Measurements from ENCODE around the gene ERICH4. TPM values are rescaled to one million over a fixed set of nuclear protein-coding genes. Genes with fewer than 3 reads are reported as not detected.
"Not testable (repeated sequence)": the region's sequence is repeated elsewhere in the genome, so short reads cannot be mapped to it uniquely, and the experiment has no call there.

The ERICH4 gene
- total and polyA plus RNA-seq, 7 experiments from 2014 or later: not detected

DNA sequence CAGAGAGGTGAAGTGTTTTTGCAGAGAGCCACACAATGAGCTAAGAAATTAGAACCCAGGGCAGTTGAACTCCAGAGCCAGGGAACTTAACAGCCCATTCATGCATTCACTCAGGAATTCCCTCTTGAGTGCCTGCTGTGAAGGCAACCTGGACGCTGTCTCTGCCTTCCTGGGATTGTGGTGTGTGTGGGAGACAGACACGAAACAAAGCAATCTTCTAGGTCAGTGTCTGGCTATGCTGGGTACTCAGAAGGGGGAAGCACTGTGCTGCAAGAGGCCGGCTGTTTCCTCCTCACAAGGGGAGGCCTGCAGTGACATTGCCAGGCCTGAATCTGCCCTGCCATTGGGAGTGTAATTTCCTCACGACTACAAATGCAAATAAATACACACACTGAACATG lies 35.7 kb upstream of the ERICH4 start:
- no peak for ATAC-seq
- Histone ChIP-seq H3K9me3 (ENCODE audit: control insufficient read depth in 2 of 3, low read length in 3 of 3) (no peaks in the 10 kb centered on the region), H3K27ac (ENCODE audit: low read depth, low read length) (no peak overlapping the region), H3K27me3 (ENCODE audit: control insufficient read depth in 2 of 2, insufficient read depth in 2 of 2, low read length in 2 of 2) (no peaks in the 10 kb centered on the region), H3K4me1 (ENCODE audit: control insufficient read depth in 2 of 2, insufficient read depth in 2 of 2, low read length in 2 of 2) (peaks cover 0 to 4% of the 10 kb centered on the region in 2 donors), H3K36me3 (ENCODE audit: control insufficient read depth in 2 of 3, insufficient read depth in 3 of 3, low read length in 3 of 3) (peaks cover 0 to 30% (median 0%) of the 10 kb centered on the region in 3 experiments), H3K4me3 (ENCODE audit: low read length) (no peak overlapping the region)
- Mint-ChIP-seq H3K27me3 (no peaks in the 10 kb centered on the region), H3K27ac (peak overlapping the region in 4 of 9 donors; percentile 12 to 41 (median 24)), H3K9me3 (no peaks in the 10 kb centered on the region), H3K4me3 (no peak overlapping the region), H3K36me3 (peaks cover 0 to 7% (median 3%) of the 10 kb centered on the region in 5 donors), H3K4me1 (peaks cover 4 to 33% (median 22%) of the 10 kb centered on the region in 7 donors)
- POLR2A ChIA-PET: interaction anchor here (0.6 to 0.8 kb wide), 2 partner anchors 28 to 220 kb away, joined by 3 to 4 read pairs; partner anchors contain the start of gene CEACAM4
- intact Hi-C loops (cut with micrococcal nuclease): no loop called here
- CTCF ChIA-PET: interaction anchor here (1.0 kb wide), 1 partner anchor 18 kb away, joined by 3 read pairs; no protein-coding TSS in a partner anchor
- no peak for DNase-seq

DNA sequence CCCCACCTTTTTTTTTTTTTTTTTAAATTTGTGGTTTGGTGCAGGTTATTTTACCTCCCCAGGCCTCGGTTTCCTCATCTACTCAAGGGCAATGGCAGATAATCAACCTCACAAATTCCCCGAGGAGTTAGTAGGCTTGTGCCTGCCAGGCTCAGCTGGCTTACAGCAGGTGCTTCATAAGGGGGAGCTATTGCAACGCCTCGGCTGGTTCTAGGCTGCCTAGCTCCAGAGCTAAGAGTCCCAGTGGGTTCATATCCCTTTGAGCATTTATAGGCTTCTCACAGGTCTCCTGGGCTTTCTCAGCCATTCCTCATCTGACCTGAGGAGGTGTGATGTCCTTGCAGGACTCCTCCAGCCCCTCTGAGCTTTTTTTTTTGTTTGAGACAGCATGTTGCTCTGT lies 34.7 kb upstream of the ERICH4 start:
- no peak for ATAC-seq
- intact Hi-C loops (cut with micrococcal nuclease): no loop called here
- peaks cover 0 to 4% of the 10 kb centered on the region in 2 donors for H3K4me1 ChIP-seq (ENCODE audit: control insufficient read depth in 2 of 2, insufficient read depth in 2 of 2, low read length in 2 of 2)
- DNase-seq: no peak
- peaks cover 0 to 31% (median 0%) of the 10 kb centered on the region in 3 experiments for H3K36me3 ChIP-seq (ENCODE audit: control insufficient read depth in 2 of 3, insufficient read depth in 3 of 3, low read length in 3 of 3)
- POLR2A ChIA-PET: interaction anchor here (1.8 kb wide), 1 partner anchor 32 kb away, joined by 4 read pairs; no protein-coding TSS in a partner anchor
- no peak overlapping the region for H3K27ac Mint-ChIP-seq
- no peak overlapping the region for H3K4me3 ChIP-seq (ENCODE audit: low read length)
- no peak overlapping the region for H3K4me3 Mint-ChIP-seq
- peaks cover 4 to 28% (median 19%) of the 10 kb centered on the region in 7 donors for H3K4me1 Mint-ChIP-seq
- H3K9me3 ChIP-seq (ENCODE audit: control insufficient read depth in 2 of 3, low read length in 3 of 3): no peaks in the 10 kb centered on the region
- H3K27me3 ChIP-seq (ENCODE audit: control insufficient read depth in 2 of 2, insufficient read depth in 2 of 2, low read length in 2 of 2): no peaks in the 10 kb centered on the region
- H3K27me3 Mint-ChIP-seq: no peaks in the 10 kb centered on the region
- H3K36me3 Mint-ChIP-seq: peaks cover 0 to 7% (median 3%) of the 10 kb centered on the region in 5 donors
- CTCF ChIA-PET: interaction anchor here (0.6 to 1.0 kb wide), 2 partner anchors 17 to 30 kb away, joined by 3 to 4 read pairs; no protein-coding TSS in a partner anchor
- no peaks in the 10 kb centered on the region for H3K9me3 Mint-ChIP-seq
- no peak overlapping the region for H3K27ac ChIP-seq (ENCODE audit: low read depth, low read length)

DNA sequence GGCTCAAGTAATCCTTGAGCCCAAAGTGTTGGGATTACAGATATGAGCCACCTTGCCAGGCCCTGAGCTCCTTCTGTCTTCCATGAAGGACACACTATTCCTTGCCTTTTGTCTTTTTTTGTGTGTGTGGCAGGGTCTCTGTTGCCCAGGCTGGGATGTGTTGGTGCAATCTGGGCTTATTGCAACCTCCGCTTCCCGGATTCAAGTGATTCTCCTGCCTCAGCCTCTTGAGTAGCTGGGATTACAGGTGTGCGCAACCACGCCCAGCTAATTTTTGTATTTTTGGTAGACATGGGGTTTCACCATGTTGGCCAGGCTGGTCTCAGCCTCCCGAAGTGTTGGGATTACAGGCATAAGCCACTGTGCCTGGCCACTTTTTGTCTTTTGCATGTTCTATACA lies 34.1 kb upstream of the ERICH4 start:
- DNase-seq; H3K4me3 Mint-ChIP-seq; H3K27me3 ChIP-seq (ENCODE audit: control insufficient read depth in 2 of 2, insufficient read depth in 2 of 2, low read length in 2 of 2); H3K4me3 ChIP-seq (ENCODE audit: low read length); H3K9me3 ChIP-seq (ENCODE audit: control insufficient read depth in 2 of 3, low read length in 3 of 3); H3K4me1 ChIP-seq (ENCODE audit: control insufficient read depth in 2 of 2, insufficient read depth in 2 of 2, low read length in 2 of 2); intact Hi-C loops (cut with micrococcal nuclease); H3K9me3 Mint-ChIP-seq; H3K27me3 Mint-ChIP-seq; H3K27ac ChIP-seq (ENCODE audit: low read depth, low read length); CTCF ChIA-PET; H3K36me3 Mint-ChIP-seq; ATAC-seq: not testable (repeated sequence)
- peaks cover 0 to 33% (median 0%) of the 10 kb centered on the region in 3 experiments for H3K36me3 ChIP-seq (ENCODE audit: control insufficient read depth in 2 of 3, insufficient read depth in 3 of 3, low read length in 3 of 3)
- peaks cover 0 to 29% (median 16%) of the 10 kb centered on the region in 7 donors for H3K4me1 Mint-ChIP-seq
- POLR2A ChIA-PET: interaction anchor here (1.8 kb wide), 1 partner anchor 31 kb away, joined by 4 read pairs; no protein-coding TSS in a partner anchor
- peak overlapping the region in 1 of 9 donors; percentile 43 for H3K27ac Mint-ChIP-seq

DNA sequence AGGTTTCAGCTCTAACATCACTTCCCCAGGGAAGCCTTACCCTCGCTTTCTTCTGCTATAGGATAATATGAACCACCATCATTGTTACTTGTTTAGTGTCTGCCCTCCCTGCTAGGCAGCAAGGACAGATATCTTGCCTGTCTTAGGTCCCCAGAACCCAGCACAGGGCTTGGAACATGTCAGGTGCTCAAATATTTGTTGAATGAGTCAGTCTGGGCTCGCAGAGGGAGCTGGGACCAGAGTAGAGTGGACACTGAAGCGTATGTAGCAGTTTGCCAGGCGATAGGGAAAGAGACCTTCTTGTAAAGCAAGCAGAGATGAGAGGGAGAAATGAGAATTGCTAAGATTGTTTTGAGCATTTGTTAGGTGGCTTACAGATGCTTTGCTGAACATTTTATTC lies 33.7 kb upstream of the ERICH4 start:
- H3K4me1 ChIP-seq (ENCODE audit: control insufficient read depth in 2 of 2, insufficient read depth in 2 of 2, low read length in 2 of 2): peaks cover 0 to 4% of the 10 kb centered on the region in 2 donors
- no peak overlapping the region for H3K4me3 ChIP-seq (ENCODE audit: low read length)
- H3K9me3 Mint-ChIP-seq: no peaks in the 10 kb centered on the region
- H3K27me3 ChIP-seq (ENCODE audit: control insufficient read depth in 2 of 2, insufficient read depth in 2 of 2, low read length in 2 of 2): no peaks in the 10 kb centered on the region
- POLR2A ChIA-PET: interaction anchor here (1.8 kb wide), 1 partner anchor 31 kb away, joined by 4 read pairs; no protein-coding TSS in a partner anchor
- intact Hi-C loops (cut with micrococcal nuclease): no loop called here
- no peaks in the 10 kb centered on the region for H3K27me3 Mint-ChIP-seq
- H3K4me1 Mint-ChIP-seq: peaks cover 0 to 29% (median 16%) of the 10 kb centered on the region in 7 donors
- no peak overlapping the region for H3K27ac ChIP-seq (ENCODE audit: low read depth, low read length)
- H3K9me3 ChIP-seq (ENCODE audit: control insufficient read depth in 2 of 3, low read length in 3 of 3): no peaks in the 10 kb centered on the region
- no peak for DNase-seq
- peaks cover 0 to 38% (median 0%) of the 10 kb centered on the region in 3 experiments for H3K36me3 ChIP-seq (ENCODE audit: control insufficient read depth in 2 of 3, insufficient read depth in 3 of 3, low read length in 3 of 3)
- CTCF ChIA-PET: no interaction called here
- ATAC-seq: peak; percentile 65
- H3K36me3 Mint-ChIP-seq: peaks cover 4 to 14% (median 7%) of the 10 kb centered on the region in 5 donors
- no peak overlapping the region for H3K4me3 Mint-ChIP-seq
- peak overlapping the region in 3 of 9 donors; percentile 43 to 77 (median 45) for H3K27ac Mint-ChIP-seq

DNA sequence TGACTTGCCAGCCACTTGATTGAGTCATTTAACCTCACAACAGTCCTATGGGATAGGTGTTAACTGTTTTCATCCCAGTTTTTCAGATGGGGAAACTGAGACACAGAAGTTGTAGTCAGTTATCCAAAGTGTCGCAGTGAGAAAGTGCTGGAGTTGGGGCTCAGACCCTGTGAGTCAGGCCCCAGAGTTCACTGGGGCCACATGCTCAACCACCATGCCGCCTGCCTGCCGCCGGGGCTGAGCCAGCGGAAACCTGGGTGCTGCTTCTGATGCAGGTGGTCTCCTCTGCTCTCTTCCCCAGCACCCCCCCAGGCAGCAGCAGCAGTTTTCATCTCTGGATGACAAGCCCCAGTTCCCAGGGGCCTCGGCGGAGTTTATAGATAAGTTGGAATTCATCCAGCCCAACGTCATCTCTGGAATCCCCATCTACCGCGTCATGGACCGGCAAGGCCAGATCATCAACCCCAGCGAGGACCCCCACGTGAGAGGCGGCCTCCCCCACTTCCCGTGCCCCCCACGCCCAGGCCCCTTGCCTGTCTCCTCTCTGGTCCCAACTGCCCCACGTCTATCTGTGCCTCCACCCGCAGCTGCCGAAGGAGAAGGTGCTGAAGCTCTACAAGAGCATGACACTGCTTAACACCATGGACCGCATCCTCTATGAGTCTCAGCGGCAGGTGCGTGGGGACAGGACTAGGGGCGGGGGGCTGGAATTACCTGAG lies 32.5 kb upstream of the ERICH4 start:
- no peak for DNase-seq
- ChIA-PET CTCF (interaction anchor here (0.8 kb wide), 1 partner anchor 1000 kb away, joined by 3 read pairs; no protein-coding TSS in a partner anchor), POLR2A (no interaction called here)
- peaks cover 0 to 50% (median 0%) of the 10 kb centered on the region in 3 experiments for H3K36me3 ChIP-seq (ENCODE audit: control insufficient read depth in 2 of 3, insufficient read depth in 3 of 3, low read length in 3 of 3)
- H3K4me3 ChIP-seq (ENCODE audit: low read length): no peak overlapping the region
- Mint-ChIP-seq H3K27me3 (no peaks in the 10 kb centered on the region), H3K9me3 (no peaks in the 10 kb centered on the region), H3K27ac (peak overlapping the region in 1 of 9 donors; percentile 47), H3K4me1 (peaks cover 0 to 31% (median 16%) of the 10 kb centered on the region in 7 donors), H3K4me3 (no peak overlapping the region), H3K36me3 (peaks cover 6 to 18% (median 8%) of the 10 kb centered on the region in 5 donors)
- no peaks in the 10 kb centered on the region for H3K27me3 ChIP-seq (ENCODE audit: control insufficient read depth in 2 of 2, insufficient read depth in 2 of 2, low read length in 2 of 2)
- peaks cover 0 to 4% of the 10 kb centered on the region in 2 donors for H3K4me1 ChIP-seq (ENCODE audit: control insufficient read depth in 2 of 2, insufficient read depth in 2 of 2, low read length in 2 of 2)
- no peak overlapping the region for H3K27ac ChIP-seq (ENCODE audit: low read depth, low read length)
- no peak for ATAC-seq
- intact Hi-C loops (cut with micrococcal nuclease): no loop called here
- H3K9me3 ChIP-seq (ENCODE audit: control insufficient read depth in 2 of 3, low read length in 3 of 3): no peaks in the 10 kb centered on the region

DNA sequence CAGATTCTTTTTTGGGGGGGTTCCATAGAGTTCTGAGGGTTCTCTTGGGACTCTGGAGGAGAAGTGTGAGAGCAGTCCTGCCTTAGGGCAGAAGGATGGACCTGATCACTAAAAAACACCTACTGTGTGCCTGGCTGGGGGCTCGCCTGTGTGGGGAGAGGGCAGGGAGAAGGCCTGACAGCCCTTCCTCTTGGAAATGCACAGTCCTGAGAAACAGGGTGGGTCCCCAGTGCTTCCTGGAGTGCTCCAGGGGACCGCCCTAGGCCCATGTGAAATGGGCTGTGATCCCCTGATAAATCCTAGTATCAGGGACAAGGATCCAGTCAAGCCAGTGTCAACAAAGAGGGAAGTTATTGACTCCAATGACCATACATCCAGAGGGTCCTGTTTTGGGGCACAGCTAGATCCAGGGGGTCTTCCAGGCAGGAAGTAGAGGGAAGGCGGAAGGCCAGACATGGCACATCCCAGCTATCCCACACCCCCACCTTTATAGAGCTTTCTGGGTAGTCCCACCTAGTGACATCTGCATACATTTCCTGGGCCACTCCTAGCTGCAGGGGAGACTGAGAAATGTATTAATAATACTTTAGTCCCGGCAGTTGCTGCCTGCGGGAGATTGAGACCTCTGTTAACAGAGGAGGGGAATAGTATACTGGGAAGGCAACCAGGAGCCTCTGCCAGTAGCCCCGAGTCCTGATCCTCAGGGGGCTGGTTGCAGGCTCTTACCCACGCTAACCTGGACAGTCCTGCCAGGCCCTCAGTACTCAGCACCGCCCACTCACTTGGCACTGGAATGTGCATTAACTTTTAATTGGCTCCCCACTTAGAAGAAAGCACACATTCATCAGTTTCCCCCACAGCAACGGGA lies 31.6 kb upstream of the ERICH4 start:
- intact Hi-C loops (cut with micrococcal nuclease): no loop called here
- Histone ChIP-seq H3K9me3 (ENCODE audit: control insufficient read depth in 2 of 3, low read length in 3 of 3) (no peaks in the 10 kb centered on the region), H3K36me3 (ENCODE audit: control insufficient read depth in 2 of 3, insufficient read depth in 3 of 3, low read length in 3 of 3) (peaks cover 0 to 49% (median 0%) of the 10 kb centered on the region in 3 experiments), H3K4me1 (ENCODE audit: control insufficient read depth in 2 of 2, insufficient read depth in 2 of 2, low read length in 2 of 2) (peaks cover 0 to 4% of the 10 kb centered on the region in 2 donors), H3K4me3 (ENCODE audit: low read length) (no peak overlapping the region), H3K27me3 (ENCODE audit: control insufficient read depth in 2 of 2, insufficient read depth in 2 of 2, low read length in 2 of 2) (no peaks in the 10 kb centered on the region), H3K27ac (ENCODE audit: low read depth, low read length) (no peak overlapping the region)
- no peaks in the 10 kb centered on the region for H3K27me3 Mint-ChIP-seq
- no peaks in the 10 kb centered on the region for H3K9me3 Mint-ChIP-seq
- DNase-seq (no peak), ATAC-seq (no peak)
- H3K27ac Mint-ChIP-seq: peak overlapping the region in 1 of 9 donors; percentile 26
- POLR2A ChIA-PET: no interaction called here
- H3K4me1 Mint-ChIP-seq: peaks cover 0 to 28% (median 16%) of the 10 kb centered on the region in 7 donors
- H3K4me3 Mint-ChIP-seq: no peak overlapping the region
- CTCF ChIA-PET: interaction anchor here (0.8 kb wide), 1 partner anchor 1001 kb away, joined by 3 read pairs; no protein-coding TSS in a partner anchor
- peaks cover 6 to 20% (median 8%) of the 10 kb centered on the region in 5 donors for H3K36me3 Mint-ChIP-seq

Data from naive thymus-derived CD4-positive, alpha-beta T cell (primary cell).